Measurements from ENCODE around the gene DNAJC28. TPM values are rescaled to one million over a fixed set of nuclear protein-coding genes. Genes with fewer than 3 reads are reported as not detected.
"Not testable (repeated sequence)": the region's sequence is repeated elsewhere in the genome, so short reads cannot be mapped to it uniquely, and the experiment has no call there.

DNAJC28 gene
- total RNA-seq, 1 donor from 2014 or later = 2.6 TPM

DNA sequence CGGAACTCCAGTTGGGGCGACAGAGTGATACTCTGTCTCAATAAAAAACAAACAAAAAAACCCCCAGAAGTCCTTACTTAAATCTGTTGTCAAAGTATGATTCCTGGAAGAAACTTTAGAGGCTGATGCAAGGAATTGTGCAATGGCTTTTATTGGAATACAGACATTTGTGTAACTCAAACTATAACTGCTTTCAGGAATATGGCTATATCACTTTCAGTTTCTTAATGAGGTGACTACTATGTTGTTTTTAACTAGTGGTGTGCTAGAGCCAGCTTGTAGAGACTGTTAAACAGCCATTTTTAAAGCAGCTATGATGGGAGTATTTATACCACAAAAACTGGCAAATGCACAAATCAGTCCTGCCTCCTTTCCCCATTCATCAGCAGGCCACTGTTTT, 22.7 kb upstream of the DNAJC28 start:
- no peaks in the 10 kb centered on the region for H3K9me3 Mint-ChIP-seq (ENCODE audit: low read depth)
- no peak for DNase-seq (ENCODE audit: low spot score)
- no peaks in the 10 kb centered on the region for H3K4me1 Mint-ChIP-seq (ENCODE audit: low read depth)
- H3K27ac Mint-ChIP-seq (ENCODE audit: unreplicated experiment) = no peak overlapping the region
- no peaks in the 10 kb centered on the region for H3K27me3 Mint-ChIP-seq (ENCODE audit: low read depth)
- no peak for TF ChIP-seq CTCF (IDR thresholded peaks at IDR 0.05)
- no peak overlapping the region for H3K4me3 Mint-ChIP-seq (ENCODE audit: unreplicated experiment)
- H3K36me3 Mint-ChIP-seq (ENCODE audit: low read depth) = peaks cover 48% of the 10 kb centered on the region

DNA sequence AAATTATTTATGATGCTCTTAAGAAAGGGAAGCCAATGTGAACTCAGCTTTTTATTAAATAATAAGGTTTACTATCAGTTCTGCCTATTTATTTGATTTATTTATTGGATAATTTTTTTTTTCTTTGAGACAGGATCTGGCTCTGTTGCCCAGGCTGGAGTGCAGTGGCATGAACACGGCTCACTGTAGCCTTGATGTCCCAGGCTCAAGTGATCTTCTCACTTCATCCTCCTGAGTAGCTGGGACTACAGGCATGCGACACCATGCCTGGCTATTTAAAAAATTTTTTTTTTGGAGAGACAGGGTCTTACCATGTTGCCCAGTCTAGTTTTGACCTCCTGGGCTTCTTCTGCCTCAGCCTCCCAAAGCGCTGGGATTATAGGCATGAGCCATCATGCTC, 21.0 kb upstream of the DNAJC28 start:
- Mint-ChIP-seq H3K9me3 (ENCODE audit: low read depth) (no peaks in the 10 kb centered on the region), H3K4me3 (ENCODE audit: unreplicated experiment) (no peak overlapping the region), H3K27me3 (ENCODE audit: low read depth) (no peaks in the 10 kb centered on the region), H3K27ac (ENCODE audit: unreplicated experiment) (no peak overlapping the region), H3K4me1 (ENCODE audit: low read depth) (no peaks in the 10 kb centered on the region), H3K36me3 (ENCODE audit: low read depth) (peaks cover 45% of the 10 kb centered on the region)
- TF ChIP-seq CTCF (IDR thresholded peaks at IDR 0.05) = no peak
- no peak for DNase-seq (ENCODE audit: low spot score)

DNA sequence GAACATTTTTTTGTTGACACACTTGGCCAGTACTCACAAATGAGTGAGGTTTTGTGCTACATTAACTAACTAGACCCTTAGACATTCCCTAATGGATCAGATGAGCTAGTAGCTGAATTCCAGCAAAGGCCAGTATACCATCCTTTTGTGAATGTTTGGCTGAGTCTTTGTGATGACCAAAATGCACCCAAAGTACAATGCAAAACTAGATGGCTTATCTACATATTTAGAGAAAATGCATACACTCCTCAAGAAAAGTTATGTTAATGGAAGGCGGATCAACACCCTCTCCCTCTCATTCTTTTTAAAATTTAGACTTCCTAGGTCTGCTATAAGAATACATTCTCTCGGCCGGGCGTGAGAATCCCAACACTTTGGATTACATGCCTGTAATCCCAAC, 20.1 kb upstream of the DNAJC28 start:
- H3K27me3 Mint-ChIP-seq (ENCODE audit: low read depth) = no peaks in the 10 kb centered on the region
- H3K9me3 Mint-ChIP-seq (ENCODE audit: low read depth) = peaks cover 3% of the 10 kb centered on the region
- DNase-seq (ENCODE audit: low spot score) = no peak
- H3K27ac Mint-ChIP-seq (ENCODE audit: unreplicated experiment) = no peak overlapping the region
- no peaks in the 10 kb centered on the region for H3K4me1 Mint-ChIP-seq (ENCODE audit: low read depth)
- no peak overlapping the region for H3K4me3 Mint-ChIP-seq (ENCODE audit: unreplicated experiment)
- peaks cover 43% of the 10 kb centered on the region for H3K36me3 Mint-ChIP-seq (ENCODE audit: low read depth)
- no peak for TF ChIP-seq CTCF (IDR thresholded peaks at IDR 0.05)

GRCh38 chr21:33510826-33511225, 19.3 kb upstream of the DNAJC28 start:
- H3K4me3 Mint-ChIP-seq (ENCODE audit: unreplicated experiment) = no peak overlapping the region
- DNase-seq (ENCODE audit: low spot score) = no peak
- no peaks in the 10 kb centered on the region for H3K4me1 Mint-ChIP-seq (ENCODE audit: low read depth)
- H3K36me3 Mint-ChIP-seq (ENCODE audit: low read depth) = peaks cover 38% of the 10 kb centered on the region
- no peak overlapping the region for H3K27ac Mint-ChIP-seq (ENCODE audit: unreplicated experiment)
- TF ChIP-seq CTCF (IDR thresholded peaks at IDR 0.05) = no peak
- H3K27me3 Mint-ChIP-seq (ENCODE audit: low read depth) = no peaks in the 10 kb centered on the region
- H3K9me3 Mint-ChIP-seq (ENCODE audit: low read depth) = peaks cover 3% of the 10 kb centered on the region

- not testable (repeated sequence) for H3K4me1 Mint-ChIP-seq (ENCODE audit: low read depth); H3K4me3 Mint-ChIP-seq (ENCODE audit: unreplicated experiment); H3K27me3 Mint-ChIP-seq (ENCODE audit: low read depth); H3K9me3 Mint-ChIP-seq (ENCODE audit: low read depth); H3K27ac Mint-ChIP-seq (ENCODE audit: unreplicated experiment); DNase-seq (ENCODE audit: low spot score)
- H3K36me3 Mint-ChIP-seq (ENCODE audit: low read depth) = peaks cover 42% of the 10 kb centered on the region
Measured at GRCh38 chr21:33507003-33507402, 15.5 kb upstream of the DNAJC28 start.

DNA sequence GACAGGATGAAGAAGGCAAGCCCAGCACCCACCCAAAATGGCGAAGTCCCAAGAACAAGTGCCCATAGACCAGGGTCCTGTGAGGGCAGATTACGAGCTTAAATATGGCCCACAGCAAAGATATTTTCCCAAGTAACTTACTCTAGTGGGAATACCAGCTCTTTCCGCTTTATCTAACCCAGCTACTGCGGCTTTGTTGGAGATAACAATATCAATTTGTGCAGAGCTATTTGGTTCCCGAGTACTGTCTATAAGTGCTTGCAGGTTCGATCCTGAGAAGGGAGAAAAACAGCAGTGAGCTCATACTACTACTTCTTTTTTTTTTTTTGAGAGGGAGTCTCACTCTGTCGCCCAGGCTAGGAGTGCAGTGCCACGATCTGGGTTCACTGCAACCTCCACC, 14.3 kb upstream of the DNAJC28 start:
- H3K4me1 Mint-ChIP-seq (ENCODE audit: low read depth) = no peaks in the 10 kb centered on the region
- peaks cover 32% of the 10 kb centered on the region for H3K36me3 Mint-ChIP-seq (ENCODE audit: low read depth)

More for the DNA sequence above, 14.3 kb upstream of the DNAJC28 start:
- TF ChIP-seq CTCF (IDR thresholded peaks at IDR 0.05) = no peak
- H3K9me3 Mint-ChIP-seq (ENCODE audit: low read depth) = peaks cover 3% of the 10 kb centered on the region
- H3K27me3 Mint-ChIP-seq (ENCODE audit: low read depth) = no peaks in the 10 kb centered on the region
- no peak overlapping the region for H3K27ac Mint-ChIP-seq (ENCODE audit: unreplicated experiment)
- DNase-seq (ENCODE audit: low spot score) = no peak
- no peak overlapping the region for H3K4me3 Mint-ChIP-seq (ENCODE audit: unreplicated experiment)
